GM19455 (cell line): ENCODE data around the gene DNAJB5.

Source experiments
- ATAC-seq: cut with Tn5 transposase; IDR thresholded peaks from one replicate; pipeline ENCODE4 v1.9.1; 2021; ENCODE audit not compliant: unreplicated experiment

DNAJB5 gene

GRCh38 chr9:35044071-35044470 is 54.5 kb downstream of the DNAJB5 start:
- ATAC-seq = no peak
